Smooth muscle cell (in vitro differentiated cells): ENCODE results near the gene RHBDD2. TPM values are rescaled to one million over a fixed set of nuclear protein-coding genes. Genes with fewer than 3 reads are reported as not detected.
A peak's percentile ranks its signal among the peaks of the same experiment; 100 is the strongest.
"Not testable (repeated sequence)": the region's sequence is repeated elsewhere in the genome, so short reads cannot be mapped to it uniquely, and the experiment has no call there.

ENCODE experiments used
- DNase-seq: peaks from one replicate; lab custom pipeline; 2025; ENCODE audit not compliant: unreplicated experiment; lab: John Stamatoyannopoulos, UW
- H2AFZ ChIP-seq: fragments of 200-600 bp; sonication (generic); 2 replicates; pipeline ENCODE4 v1.6.0; 2016; ENCODE audit warnings: antibody characterized with exemption, low read depth, mild to moderate bottlenecking
- H3F3A ChIP-seq: fragments of 200-600 bp; sonication (generic); 2 replicates; pipeline ENCODE4 v1.6.0; 2017; ENCODE audit warnings: antibody characterized with exemption, low read depth
- H3K27ac ChIP-seq: fragments of 200-600 bp; sonication (generic); 2 replicates; pipeline ENCODE4 v1.5.1; 2016; ENCODE audit warnings: low read depth, mild to moderate bottlenecking
- H3K27me3 ChIP-seq: fragments of 200-600 bp; sonication (generic); 2 replicates; pipeline ENCODE4 v1.6.1; 2016; ENCODE audit warnings: low read depth, mild to moderate bottlenecking
- H3K36me3 ChIP-seq: fragments of 200-600 bp; sonication (generic); 2 replicates; pipeline ENCODE4 v1.5.1; 2016; ENCODE audit warnings: low read depth
- H3K4me1 ChIP-seq: fragments of 200-600 bp; sonication (generic); 2 replicates; pipeline ENCODE4 v1.5.1; 2016; ENCODE audit warnings: low read depth
- H3K4me2 ChIP-seq: fragments of 200-600 bp; sonication (generic); 2 replicates; pipeline ENCODE4 v1.6.0; 2016; ENCODE audit warnings: mild to moderate bottlenecking
- H3K4me3 ChIP-seq: fragments of 200-600 bp; sonication (generic); 2 replicates; pipeline ENCODE4 v1.5.1; 2016; ENCODE audit warnings: mild to moderate bottlenecking
- H3K79me2 ChIP-seq: fragments of 200-600 bp; sonication (generic); 2 replicates; pipeline ENCODE4 v1.6.0; 2016; ENCODE audit warnings: low read depth, mild to moderate bottlenecking
- H3K9ac ChIP-seq: fragments of 200-600 bp; sonication (generic); 2 replicates; pipeline ENCODE4 v1.6.0; 2016; ENCODE audit warnings: low read depth
- H3K9me3 ChIP-seq: fragments of 200-600 bp; sonication (generic); replicated peaks from 2 replicates; pipeline ENCODE4 v1.5.1; 2016; ENCODE audit warnings: low read depth
- H4K20me1 ChIP-seq: fragments of 200-600 bp; sonication (generic); 2 replicates; pipeline ENCODE4 v1.6.0; 2016; ENCODE audit warnings: low read depth
- WGBS: methylation state at CpG from one replicate; pipeline ENCODE4 v1.1.7; 2016; ENCODE audit warnings: low lambda C conversion rate; 5-methylcytosine and 5-hydroxymethylcytosine counted together
- polyA plus RNA-seq: library from polyadenylated mRNA; unstranded; fragments of >200 nt; fragmentation: Nextera tagmentation; extraction: Ambion mirVana; gene quantifications from 2 replicates; pipeline ENCODE4 v1.2.1, GENCODE V29; 2016
- total RNA-seq: library from RNA; depleted of rRNA; stranded (reverse); fragments of >200 nt; gene quantifications from 2 replicates; pipeline ENCODE4 v1.2.3, GENCODE V29; 2014
- TF ChIP-seq, protein P1 (sequence below): fragments of 200-600 bp; sonication (generic); IDR thresholded peaks from 2 replicates; pipeline ENCODE4 v1.5.1; 2017; ENCODE audit warnings: borderline replicate concordance, mild to moderate bottlenecking, antibody characterized with exemption; ENCODE audit not compliant: insufficient read depth, poor library complexity, severe bottlenecking

RHBDD2 gene
- total and polyA plus RNA-seq, 2 experiments from 2014 or later = 43.9 to 105 TPM

DNA sequence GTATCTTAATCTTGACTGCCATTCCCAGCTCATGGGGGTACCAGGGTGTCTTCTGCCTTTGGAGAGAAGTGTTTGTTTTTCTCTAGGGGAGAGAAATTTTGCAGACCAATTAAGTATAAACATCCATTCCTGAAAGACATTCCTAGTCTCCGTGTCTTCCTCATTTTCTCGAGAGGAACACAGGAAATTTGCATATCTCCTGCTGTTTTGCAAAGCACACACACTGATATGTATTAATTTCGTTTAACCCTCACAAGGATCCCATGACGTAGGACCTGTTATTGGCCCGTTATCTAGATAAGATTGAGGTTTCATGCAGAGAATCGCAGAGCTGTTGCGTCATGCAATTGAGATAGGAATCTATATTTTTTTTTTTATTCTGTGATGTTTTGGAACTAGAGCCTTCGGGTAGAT, 944 bp downstream of the RHBDD2 start:
- 11% methylated on average over 8 of the region's 8 CpGs for WGBS
- Histone ChIP-seq H3K9ac (peak overlapping the region; percentile 86), H3K36me3 (no peaks in the 10 kb centered on the region), H4K20me1 (peaks cover 9% of the 10 kb centered on the region), H3K27me3 (no peaks in the 10 kb centered on the region), H3K4me2 (peak overlapping the region; percentile 96), H2AFZ (peak overlapping the region; percentile 95), H3F3A (no peaks in the 10 kb centered on the region), H3K27ac (no peak overlapping the region), H3K9me3 (no peaks in the 10 kb centered on the region), H3K4me3 (peak overlapping the region; percentile 92), H3K4me1 (peaks cover 22% of the 10 kb centered on the region), H3K79me2 (peaks cover 21% of the 10 kb centered on the region)
- no peak for DNase-seq
- TF ChIP-seq, protein P1, sequence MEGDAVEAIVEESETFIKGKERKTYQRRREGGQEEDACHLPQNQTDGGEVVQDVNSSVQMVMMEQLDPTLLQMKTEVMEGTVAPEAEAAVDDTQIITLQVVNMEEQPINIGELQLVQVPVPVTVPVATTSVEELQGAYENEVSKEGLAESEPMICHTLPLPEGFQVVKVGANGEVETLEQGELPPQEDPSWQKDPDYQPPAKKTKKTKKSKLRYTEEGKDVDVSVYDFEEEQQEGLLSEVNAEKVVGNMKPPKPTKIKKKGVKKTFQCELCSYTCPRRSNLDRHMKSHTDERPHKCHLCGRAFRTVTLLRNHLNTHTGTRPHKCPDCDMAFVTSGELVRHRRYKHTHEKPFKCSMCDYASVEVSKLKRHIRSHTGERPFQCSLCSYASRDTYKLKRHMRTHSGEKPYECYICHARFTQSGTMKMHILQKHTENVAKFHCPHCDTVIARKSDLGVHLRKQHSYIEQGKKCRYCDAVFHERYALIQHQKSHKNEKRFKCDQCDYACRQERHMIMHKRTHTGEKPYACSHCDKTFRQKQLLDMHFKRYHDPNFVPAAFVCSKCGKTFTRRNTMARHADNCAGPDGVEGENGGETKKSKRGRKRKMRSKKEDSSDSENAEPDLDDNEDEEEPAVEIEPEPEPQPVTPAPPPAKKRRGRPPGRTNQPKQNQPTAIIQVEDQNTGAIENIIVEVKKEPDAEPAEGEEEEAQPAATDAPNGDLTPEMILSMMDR = no peak

DNA sequence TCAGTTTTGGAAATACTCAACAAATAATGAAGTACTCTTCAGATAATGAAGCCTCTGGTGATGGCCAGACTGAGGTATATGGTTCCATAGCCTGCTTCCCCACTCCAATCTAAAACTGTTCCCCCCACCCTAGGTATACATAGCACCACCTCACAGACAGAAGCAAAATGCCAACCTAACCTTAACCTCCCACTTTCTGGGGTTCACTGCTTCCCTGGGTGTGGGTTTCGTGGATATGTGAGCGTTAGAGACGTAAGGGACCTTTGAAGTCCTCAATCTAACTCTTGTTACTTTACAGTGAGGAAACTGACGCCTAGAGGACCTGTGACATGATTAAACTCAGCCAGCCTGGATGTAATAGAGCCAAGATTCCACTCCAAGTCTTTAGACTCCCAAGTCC, 1.4 kb downstream of the RHBDD2 start:
- no peak for DNase-seq
- Histone ChIP-seq H3K9ac (no peak overlapping the region), H3K36me3 (no peaks in the 10 kb centered on the region), H3F3A (no peaks in the 10 kb centered on the region), H2AFZ (no peak overlapping the region), H4K20me1 (peaks cover 13% of the 10 kb centered on the region), H3K4me2 (peak overlapping the region; percentile 96), H3K4me1 (peaks cover 22% of the 10 kb centered on the region), H3K4me3 (peak overlapping the region; percentile 92), H3K79me2 (peaks cover 21% of the 10 kb centered on the region), H3K27me3 (no peaks in the 10 kb centered on the region), H3K9me3 (no peaks in the 10 kb centered on the region), H3K27ac (no peak overlapping the region)
- TF ChIP-seq, protein P1 = no peak
- WGBS = 86% methylated on average over 4 of the region's 4 CpGs

DNA sequence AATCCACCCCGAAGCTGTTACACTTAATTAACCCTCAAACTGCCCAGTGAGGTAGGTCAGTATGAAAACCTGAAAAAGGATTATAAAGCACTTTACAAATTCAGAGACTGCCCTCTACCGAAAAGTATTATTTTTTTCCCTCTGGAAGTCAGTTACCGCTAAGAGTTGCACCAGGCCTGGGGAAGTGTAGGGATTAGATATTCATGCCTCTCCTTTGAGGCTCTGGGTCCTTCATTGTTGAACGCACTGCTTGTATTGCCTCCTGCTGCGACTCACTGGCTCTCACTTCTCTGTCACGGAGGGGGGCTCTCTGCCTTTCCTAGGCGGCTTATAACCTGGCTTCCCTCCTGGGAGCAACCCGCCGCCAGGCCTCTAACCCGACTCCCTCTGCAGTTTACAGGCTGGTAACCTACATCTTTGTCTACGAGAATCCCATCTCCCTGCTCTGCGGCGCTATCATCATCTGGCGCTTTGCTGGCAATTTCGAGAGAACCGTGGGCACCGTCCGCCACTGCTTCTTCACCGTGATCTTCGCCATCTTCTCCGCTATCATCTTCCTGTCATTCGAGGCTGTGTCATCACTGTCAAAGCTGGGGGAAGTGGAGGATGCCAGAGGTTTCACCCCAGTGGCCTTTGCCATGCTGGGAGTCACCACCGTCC, 2.7 kb downstream of the RHBDD2 start:
- H3F3A ChIP-seq = no peaks in the 10 kb centered on the region
- 88% methylated on average over 23 of the region's 23 CpGs for WGBS

DNA sequence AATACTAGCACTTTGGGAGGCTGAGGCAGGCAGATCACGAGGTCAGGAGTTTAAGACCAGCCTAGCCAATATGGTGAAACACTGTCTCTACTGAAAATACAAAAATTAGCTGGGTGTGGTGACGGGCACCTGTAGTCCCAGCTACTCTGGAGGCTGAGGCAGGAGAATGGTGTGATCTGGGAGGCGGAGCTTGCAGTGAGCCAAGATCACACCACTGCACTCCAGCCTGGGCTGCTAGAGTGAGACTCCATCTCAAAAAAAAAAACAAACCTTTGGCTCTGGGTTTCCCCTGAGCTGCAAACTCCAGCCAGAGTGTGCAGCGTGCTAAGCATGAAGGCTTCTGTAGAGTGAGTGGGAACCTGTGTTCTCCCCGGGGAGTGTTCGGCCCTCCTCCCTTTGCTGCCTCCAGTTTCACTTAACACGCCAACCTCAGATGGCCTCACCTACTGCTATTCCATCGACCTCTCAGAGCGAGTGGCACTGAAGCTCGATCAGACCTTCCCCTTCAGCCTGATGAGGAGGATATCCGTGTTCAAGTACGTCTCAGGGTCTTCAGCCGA, 4.5 kb downstream of the RHBDD2 start:
- 98% methylated on average over 13 of the region's 13 CpGs for WGBS
- not testable (repeated sequence) for DNase-seq, H3K4me2 ChIP-seq, H3K9ac ChIP-seq, H3K27ac ChIP-seq, H3K9me3 ChIP-seq, H2AFZ ChIP-seq, H3K4me3 ChIP-seq, H3K36me3 ChIP-seq, H3K27me3 ChIP-seq, H3F3A ChIP-seq
- Histone ChIP-seq H3K4me1 (peaks cover 22% of the 10 kb centered on the region), H4K20me1 (peaks cover 22% of the 10 kb centered on the region), H3K79me2 (peaks cover 21% of the 10 kb centered on the region)

More for the DNA sequence above, 2.7 kb downstream of the RHBDD2 start:
- DNase-seq = no peak
- no peak overlapping the region for H3K9ac ChIP-seq
- no peak overlapping the region for H3K4me3 ChIP-seq
- TF ChIP-seq, protein P1 = no peak
- no peak overlapping the region for H3K4me2 ChIP-seq
- no peak overlapping the region for H3K27ac ChIP-seq
- no peak overlapping the region for H2AFZ ChIP-seq
- no peaks in the 10 kb centered on the region for H3K27me3 ChIP-seq
- peaks cover 22% of the 10 kb centered on the region for H3K4me1 ChIP-seq
- H4K20me1 ChIP-seq = peaks cover 15% of the 10 kb centered on the region
- peaks cover 21% of the 10 kb centered on the region for H3K79me2 ChIP-seq
- no peaks in the 10 kb centered on the region for H3K36me3 ChIP-seq
- H3K9me3 ChIP-seq = no peaks in the 10 kb centered on the region
